HepG2 (cell line): ENCODE measurements around the gene PLA1A. TPM values are rescaled to one million over a fixed set of nuclear protein-coding genes. Genes with fewer than 3 reads are reported as not detected.

Experiments
- ATAC-seq: fragments of 200-7000 bp; cut with Tn5 transposase; 3 replicates; pipeline ENCODE4 v1.9.1; 2020; ENCODE audit warnings: mild to moderate bottlenecking, moderate library complexity
- BruUV-seq: library from RNA; stranded (reverse); fragments of 400-500 nt; replicated peaks from 2 replicates; lab custom pipeline; 2021; lab: Mats Ljungman, UMichigan
- CTCF ChIA-PET: fragments of 300-600 bp; formaldehyde crosslinking; extraction: SDS; loops from one replicate; lab custom pipeline; 2021; ENCODE audit warnings: low total read pairs, inconsistent platforms, low intra/inter-chr PET ratio; lab: Yijun Ruan, JAX
- POLR2A ChIA-PET: fragments of 350-600 bp; sonication (Branson Sonifier 250); formaldehyde crosslinking; loops from one replicate; lab custom pipeline; 2020; ENCODE audit warnings: antibody characterized with exemption, inconsistent platforms; lab: Yijun Ruan, JAX
- DNase-seq: peaks from one replicate; pipeline ENCODE4 v3.0.0-alpha.2; 2015; ENCODE audit warnings: low spot score
- FAIRE-seq: peaks from 3 replicates; lab custom pipeline; 2011; peaks lifted over from hg19 to GRCh38; lab: Jason Lieb, UNC
- H2AFZ ChIP-seq: one replicate; pipeline ENCODE4 v1.6.1; 2011; ENCODE audit warnings: low read length, inconsistent platforms
- H3K27ac ChIP-seq: fragments of 300-600 bp; 3 replicates; pipeline ENCODE4 v1.8.0; 2011; ENCODE audit warnings: mixed run types, mild to moderate bottlenecking, mixed read lengths, low read length, inconsistent platforms; ENCODE audit not compliant: insufficient read depth; ENCODE audit errors: extremely low read length
- H3K27me3 ChIP-seq, 2 experiments: fragments of 200-600 bp in 1 of 2; 2 replicates in 1 of 2; 3 replicates in 1 of 2; pipeline versions ENCODE4 v1.6.0 to v1.8.0; 2011; ENCODE audit warnings: low read length in 2 of 2, mild to moderate bottlenecking in 2 of 2, moderate library complexity in 2 of 2, inconsistent platforms in 1 of 2; ENCODE audit not compliant: insufficient read depth in 2 of 2, control insufficient read depth in 1 of 2
- H3K36me3 ChIP-seq, 2 experiments: fragments of 200-600 bp in 1 of 2; replicated peaks in 1 of 2; 2 replicates in 1 of 2; 3 replicates in 1 of 2; pipeline versions ENCODE4 v1.5.1 to v1.8.0; 2011; ENCODE audit warnings: low read length in 2 of 2, inconsistent platforms in 1 of 2; ENCODE audit not compliant: insufficient read depth in 2 of 2, control insufficient read depth in 1 of 2
- H3K4me1 ChIP-seq: 2 replicates; pipeline ENCODE4 v1.5.1; 2012; ENCODE audit warnings: low read length, inconsistent platforms; ENCODE audit not compliant: insufficient read depth
- H3K4me2 ChIP-seq: 2 replicates; pipeline ENCODE4 v1.6.0; 2011; ENCODE audit warnings: low read depth, low read length, inconsistent platforms
- H3K4me3 ChIP-seq, 3 experiments: fragments of 200-600 bp in 1 of 3; sonication (generic), shearing (Covaris generic) in 1 of 3; replicated peaks in 1 of 3; 2 replicates each; pipeline ENCODE4 v1.5.1; 2011 to 2016; ENCODE audit warnings: low read length in 3 of 3, inconsistent platforms in 2 of 3, low read depth in 2 of 3, mild to moderate bottlenecking in 2 of 3, control low read depth in 1 of 3, mixed read lengths in 1 of 3; ENCODE audit not compliant: insufficient read depth in 1 of 3
- H3K79me2 ChIP-seq: one replicate; pipeline ENCODE4 v1.6.1; 2011; ENCODE audit warnings: low read length, inconsistent platforms; ENCODE audit not compliant: insufficient read depth
- H3K9ac ChIP-seq: 2 replicates; pipeline ENCODE4 v1.6.0; 2011; ENCODE audit warnings: mild to moderate bottlenecking, low read depth, low read length, inconsistent platforms; ENCODE audit not compliant: insufficient read depth
- H3K9me3 ChIP-seq: 2 replicates; pipeline ENCODE4 v1.5.1; 2012; ENCODE audit warnings: mild to moderate bottlenecking, low read length
- H4K20me1 ChIP-seq: 2 replicates; pipeline ENCODE4 v1.6.0; 2011; ENCODE audit warnings: inconsistent platforms, mild to moderate bottlenecking, low read length, moderate library complexity; ENCODE audit not compliant: insufficient read depth
- FIP1L1 ChIP-seq: fragments of 200-400 bp; formaldehyde crosslinking; IDR thresholded peaks from 2 replicates; pipeline ENCODE4 v1.6.1; 2018; ENCODE audit warnings: low read depth, mild to moderate bottlenecking, low read length, moderate library complexity, borderline replicate concordance; ENCODE audit not compliant: insufficient read depth
- HNRNPK ChIP-seq: fragments of 200-400 bp; formaldehyde crosslinking; IDR thresholded peaks from 2 replicates; pipeline ENCODE4 v1.6.1; 2018; ENCODE audit warnings: low read length, low read depth, moderate library complexity, mild to moderate bottlenecking; ENCODE audit not compliant: poor library complexity, severe bottlenecking
- PPARG ChIP-seq: conservative IDR thresholded peaks from 2 replicates; pipeline ENCODE4 v1.6.1; 2016; ENCODE audit warnings: missing biosample characterization, missing genetic modification reagents
- RARG ChIP-seq: sonication (generic); formaldehyde crosslinking; IDR thresholded peaks from 2 replicates; pipeline ENCODE4 v1.4.0; 2020; ENCODE audit warnings: low read depth, mild to moderate bottlenecking, missing genetic modification reagents
- REXO4 ChIP-seq: sonication (generic); formaldehyde crosslinking; IDR thresholded peaks from 2 replicates; pipeline ENCODE4 v1.8.0; 2022; ENCODE audit warnings: missing genetic modification reagents, mild to moderate bottlenecking, borderline replicate concordance
- SRF ChIP-seq: IDR thresholded peaks from 2 replicates; pipeline ENCODE4 v1.6.1; 2011; ENCODE audit warnings: mild to moderate bottlenecking, low read depth, low read length, moderate library complexity
- ZFP90 ChIP-seq: sonication (generic); formaldehyde crosslinking; IDR thresholded peaks from 2 replicates; pipeline ENCODE4 v1.8.0; 2022; ENCODE audit warnings: missing genetic modification reagents, mild to moderate bottlenecking, inconsistent platforms, borderline replicate concordance
- ZNF143 ChIP-seq: sonication (generic); formaldehyde crosslinking; IDR thresholded peaks from 2 replicates; pipeline ENCODE4 v1.4.0; 2020; ENCODE audit warnings: missing genetic modification reagents
- ZNF224 ChIP-seq: sonication (generic); formaldehyde crosslinking; IDR thresholded peaks from 2 replicates; pipeline ENCODE4 v1.5.0; 2020; ENCODE audit warnings: mild to moderate bottlenecking, missing genetic modification reagents
- ZNF430 ChIP-seq: sonication (generic); formaldehyde crosslinking; IDR thresholded peaks from 2 replicates; pipeline ENCODE4 v1.9.0; 2021; ENCODE audit warnings: mild to moderate bottlenecking, missing genetic modification reagents
- ZNF567 ChIP-seq: sonication (generic); formaldehyde crosslinking; IDR thresholded peaks from 2 replicates; pipeline ENCODE4 v1.8.1; 2023; ENCODE audit warnings: mild to moderate bottlenecking, missing genetic modification reagents, borderline replicate concordance
- ZNF572 ChIP-seq: sonication (generic); formaldehyde crosslinking; IDR thresholded peaks from 2 replicates; pipeline ENCODE4 v1.5.1; 2020; ENCODE audit warnings: mild to moderate bottlenecking, missing genetic modification reagents
- ZNF614 ChIP-seq: IDR thresholded peaks from 2 replicates; pipeline ENCODE4 v1.6.1; 2018; ENCODE audit warnings: missing biosample characterization, missing genetic modification reagents, inconsistent platforms, borderline replicate concordance
- ZNF720 ChIP-seq: sonication (generic); formaldehyde crosslinking; IDR thresholded peaks from 2 replicates; pipeline ENCODE4 v1.4.0; 2020; ENCODE audit warnings: missing genetic modification reagents
- WGBS: methylation state at CpG from one replicate; pipeline ENCODE4 v1.1.6; 2017; ENCODE audit warnings: low lambda C conversion rate; 5-methylcytosine and 5-hydroxymethylcytosine counted together
- in situ Hi-C: cut with HindIII; loops from 2 replicates; pipeline ENCODE4 v1.10.0; 2017; ENCODE audit warnings: low pct_unique_long_range_greater_than_20kb; ENCODE audit not compliant: extremely low pct_ligation_motif_present
- intact Hi-C: fragments of 100-400 bp; cut with micrococcal nuclease; formaldehyde crosslinking; loops from one replicate; pipeline ENCODE4 v1.10.0; 2022; ENCODE audit not compliant: unreplicated experiment
- polyA plus RNA-seq, 8 experiments: library from polyadenylated mRNA; depleted of rRNA in 3 of 8; stranded (reverse) in 7 of 8; unstranded in 1 of 8; fragments of >200 nt; fragmentation: Illumina TruSeq in 4 of 8; extraction: Trizol in 4 of 8; gene quantifications; 2 replicates each; pipeline versions ENCODE4 v1.2.1 to v1.2.3, GENCODE V29; 2011 to 2016; ENCODE audit warnings: low read depth in 4 of 8, missing spikeins in 1 of 8, mixed read lengths in 1 of 8; ENCODE audit not compliant: insufficient read depth in 1 of 8
- total RNA-seq, 5 experiments: library from RNA; depleted of rRNA; stranded (reverse); fragments of >200 nt; fragmentation: Illumina TruSeq; extraction: Trizol; gene quantifications; 2 replicates each; pipeline ENCODE4 v1.2.3, GENCODE V29; 2016; ENCODE audit warnings: low read depth in 1 of 5
- TF ChIP-seq, protein P1 (sequence below), 2 experiments: sonication (generic) in 1 of 2; formaldehyde crosslinking in 1 of 2; IDR thresholded peaks; 2 replicates each; pipeline versions ENCODE4 v1.4.0 to v1.6.1; 2018 to 2020; ENCODE audit warnings: missing genetic modification reagents in 2 of 2, borderline replicate concordance in 1 of 2, low read depth in 1 of 2, mild to moderate bottlenecking in 1 of 2, missing biosample characterization in 1 of 2
- TF ChIP-seq, protein P2 (sequence below): sonication (generic); formaldehyde crosslinking; IDR thresholded peaks from 2 replicates; pipeline ENCODE4 v1.5.1; 2020; ENCODE audit warnings: missing genetic modification reagents, mild to moderate bottlenecking, borderline replicate concordance
- TF ChIP-seq, protein P3 (sequence below): IDR thresholded peaks from 2 replicates; pipeline ENCODE4 v1.6.1; 2016; ENCODE audit warnings: low read depth, borderline replicate concordance

PLA1A gene
- total and polyA plus RNA-seq, 2 of the 13 experiments (the other 11 are each of a cell fraction or from before 2014, with no cell fraction given): 0.11 to 0.18 TPM

DNA sequence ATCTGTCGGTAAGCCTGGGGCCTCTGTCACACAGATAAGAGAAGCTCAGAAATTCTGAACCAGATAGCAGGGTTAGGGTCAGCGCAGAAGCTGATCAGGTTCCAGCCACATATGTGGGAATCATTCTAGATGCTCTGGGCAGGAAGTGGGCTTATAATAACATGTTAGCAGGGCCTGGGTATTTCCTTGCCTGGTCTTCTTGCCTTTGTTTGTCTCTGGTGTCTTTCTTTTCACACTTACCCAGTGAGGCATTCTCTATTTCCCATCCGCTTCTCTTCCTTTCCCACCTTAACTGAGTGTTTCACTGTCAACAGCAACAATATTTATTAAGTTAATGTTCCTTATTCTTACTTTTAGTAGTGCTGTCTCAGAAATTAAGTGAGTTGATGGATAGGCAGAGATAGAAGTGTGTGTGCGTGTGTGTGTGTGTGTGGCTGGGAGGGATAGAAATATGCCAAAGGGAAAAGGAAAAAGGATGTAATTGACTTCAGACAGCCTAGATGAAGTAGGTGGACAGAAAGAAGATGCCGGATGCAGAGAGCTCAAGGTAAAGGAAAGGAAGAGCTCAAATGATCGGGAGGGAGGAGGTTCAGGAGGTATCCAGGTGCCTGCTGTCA is 2.0 kb downstream of the PLA1A start:
- intact Hi-C loops (loop anchor here (1.0 kb wide), 1 partner anchor 82 kb away; no protein-coding TSS in a partner anchor), in situ Hi-C loops (no loop called here)
- Histone ChIP-seq H3K27ac (no peak overlapping the region), H3K79me2 (no peaks in the 10 kb centered on the region), H3K4me1 (peaks cover 21% of the 10 kb centered on the region; the same call in 1 of the 2 replicates), H3K36me3 (no peaks in the 10 kb centered on the region), H3K4me3 (no peak overlapping the region), H3K27me3 (no peaks in the 10 kb centered on the region; a peak in 1 of 5 replicates), H3K9ac (no peak overlapping the region), H4K20me1 (no peaks in the 10 kb centered on the region), H3K4me2 (no peak overlapping the region), H3K9me3 (no peaks in the 10 kb centered on the region), H2AFZ (no peak overlapping the region)
- DNase-seq (no peak), FAIRE-seq (no peak), ATAC-seq (no peak)
- ChIA-PET CTCF (no interaction called here), POLR2A (no interaction called here)
- WGBS: 55% methylated on average over 5 of the region's 6 CpGs
- BruUV-seq: no TSS peak
- TF ChIP-seq ZFP90 (CRISPR knock-in tag): no peak
- TF ChIP-seq ZNF572: no peak
- TF ChIP-seq ZNF143 (CRISPR knock-in tag): no peak
- TF ChIP-seq ZNF224 (CRISPR knock-in tag): no peak
- no peak for TF ChIP-seq SRF
- TF ChIP-seq ZNF567 (CRISPR knock-in tag): no peak
- no peak for TF ChIP-seq HNRNPK
- TF ChIP-seq ZNF614 (CRISPR knock-in tag): no peak
- TF ChIP-seq, protein P1, sequence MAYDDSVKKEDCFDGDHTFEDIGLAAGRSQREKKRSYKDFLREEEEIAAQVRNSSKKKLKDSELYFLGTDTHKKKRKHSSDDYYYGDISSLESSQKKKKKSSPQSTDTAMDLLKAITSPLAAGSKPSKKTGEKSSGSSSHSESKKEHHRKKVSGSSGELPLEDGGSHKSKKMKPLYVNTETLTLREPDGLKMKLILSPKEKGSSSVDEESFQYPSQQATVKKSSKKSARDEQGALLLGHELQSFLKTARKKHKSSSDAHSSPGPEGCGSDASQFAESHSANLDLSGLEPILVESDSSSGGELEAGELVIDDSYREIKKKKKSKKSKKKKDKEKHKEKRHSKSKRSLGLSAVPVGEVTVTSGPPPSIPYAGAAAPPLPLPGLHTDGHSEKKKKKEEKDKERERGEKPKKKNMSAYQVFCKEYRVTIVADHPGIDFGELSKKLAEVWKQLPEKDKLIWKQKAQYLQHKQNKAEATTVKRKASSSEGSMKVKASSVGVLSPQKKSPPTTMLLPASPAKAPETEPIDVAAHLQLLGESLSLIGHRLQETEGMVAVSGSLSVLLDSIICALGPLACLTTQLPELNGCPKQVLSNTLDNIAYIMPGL (CRISPR knock-in tag; IDR thresholded peaks at IDR 0.05; ENCODE audit: borderline replicate concordance in 1 of 2, low read depth in 1 of 2): no peak
- TF ChIP-seq, protein P2, sequence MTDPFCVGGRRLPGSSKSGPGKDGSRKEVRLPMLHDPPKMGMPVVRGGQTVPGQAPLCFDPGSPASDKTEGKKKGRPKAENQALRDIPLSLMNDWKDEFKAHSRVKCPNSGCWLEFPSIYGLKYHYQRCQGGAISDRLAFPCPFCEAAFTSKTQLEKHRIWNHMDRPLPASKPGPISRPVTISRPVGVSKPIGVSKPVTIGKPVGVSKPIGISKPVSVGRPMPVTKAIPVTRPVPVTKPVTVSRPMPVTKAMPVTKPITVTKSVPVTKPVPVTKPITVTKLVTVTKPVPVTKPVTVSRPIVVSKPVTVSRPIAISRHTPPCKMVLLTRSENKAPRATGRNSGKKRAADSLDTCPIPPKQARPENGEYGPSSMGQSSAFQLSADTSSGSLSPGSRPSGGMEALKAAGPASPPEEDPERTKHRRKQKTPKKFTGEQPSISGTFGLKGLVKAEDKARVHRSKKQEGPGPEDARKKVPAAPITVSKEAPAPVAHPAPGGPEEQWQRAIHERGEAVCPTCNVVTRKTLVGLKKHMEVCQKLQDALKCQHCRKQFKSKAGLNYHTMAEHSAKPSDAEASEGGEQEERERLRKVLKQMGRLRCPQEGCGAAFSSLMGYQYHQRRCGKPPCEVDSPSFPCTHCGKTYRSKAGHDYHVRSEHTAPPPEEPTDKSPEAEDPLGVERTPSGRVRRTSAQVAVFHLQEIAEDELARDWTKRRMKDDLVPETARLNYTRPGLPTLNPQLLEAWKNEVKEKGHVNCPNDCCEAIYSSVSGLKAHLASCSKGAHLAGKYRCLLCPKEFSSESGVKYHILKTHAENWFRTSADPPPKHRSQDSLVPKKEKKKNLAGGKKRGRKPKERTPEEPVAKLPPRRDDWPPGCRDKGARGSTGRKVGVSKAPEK (CRISPR knock-in tag): no peak
- no peak for TF ChIP-seq PPARG
- no peak for TF ChIP-seq REXO4 (CRISPR knock-in tag)
- TF ChIP-seq ZNF720 (CRISPR knock-in tag): no peak
- no peak for TF ChIP-seq FIP1L1
- no peak for TF ChIP-seq ZNF430 (CRISPR knock-in tag)
- TF ChIP-seq, protein P3, sequence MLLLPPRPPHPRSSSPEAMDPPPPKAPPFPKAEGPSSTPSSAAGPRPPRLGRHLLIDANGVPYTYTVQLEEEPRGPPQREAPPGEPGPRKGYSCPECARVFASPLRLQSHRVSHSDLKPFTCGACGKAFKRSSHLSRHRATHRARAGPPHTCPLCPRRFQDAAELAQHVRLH (CRISPR knock-in tag): no peak
- TF ChIP-seq RARG (CRISPR knock-in tag): no peak
